KMS-11 (cell line): ENCODE data around the gene OOSP2.
"Not testable (repeated sequence)": the region's sequence is repeated elsewhere in the genome, so short reads cannot be mapped to it uniquely, and the experiment has no call there.

Experiments used
- H2AFZ ChIP-seq: fragments of 200-600 bp; sonication (generic); 2 replicates; pipeline ENCODE4 v1.6.1; 2016; ENCODE audit warnings: antibody characterized with exemption, mixed run types, low read depth
- H3K27ac ChIP-seq: fragments of 200-600 bp; sonication (generic); 2 replicates; pipeline ENCODE4 v1.6.1; 2016; ENCODE audit warnings: mild to moderate bottlenecking, mixed run types
- H3K27me3 ChIP-seq: fragments of 200-600 bp; sonication (generic); 2 replicates; pipeline ENCODE4 v1.6.1; 2017; ENCODE audit warnings: mild to moderate bottlenecking, low read depth, mixed run types, moderate library complexity; ENCODE audit not compliant: insufficient read depth
- H3K36me3 ChIP-seq: fragments of 200-600 bp; sonication (generic); 2 replicates; pipeline ENCODE4 v1.6.1; 2017; ENCODE audit warnings: mild to moderate bottlenecking, mixed run types; ENCODE audit not compliant: insufficient read depth
- H3K4me1 ChIP-seq: fragments of 200-600 bp; sonication (generic); 2 replicates; pipeline ENCODE4 v1.6.1; 2016; ENCODE audit warnings: mild to moderate bottlenecking, low read depth, mixed run types; ENCODE audit not compliant: poor library complexity, severe bottlenecking
- H3K4me2 ChIP-seq: fragments of 200-600 bp; sonication (generic); 2 replicates; pipeline ENCODE4 v1.7.0; 2016; ENCODE audit warnings: mild to moderate bottlenecking, mixed run types
- H3K4me3 ChIP-seq: fragments of 200-600 bp; sonication (generic); IDR thresholded peaks from 2 replicates; pipeline ENCODE4 v1.6.1; 2017; ENCODE audit warnings: low read depth, low read length, mixed read lengths; ENCODE audit not compliant: insufficient read depth
- H3K79me2 ChIP-seq: fragments of 200-600 bp; sonication (generic); 2 replicates; pipeline ENCODE4 v1.6.1; 2016; ENCODE audit warnings: low read depth, mixed run types; ENCODE audit not compliant: insufficient read depth
- H3K9ac ChIP-seq: fragments of 200-600 bp; sonication (generic); 2 replicates; pipeline ENCODE4 v1.6.1; 2016; ENCODE audit warnings: mild to moderate bottlenecking, mixed run types
- H4K20me1 ChIP-seq: fragments of 200-600 bp; sonication (generic); 2 replicates; pipeline ENCODE4 v1.6.1; 2016; ENCODE audit warnings: mild to moderate bottlenecking, mixed run types; ENCODE audit not compliant: insufficient read depth
- CTCF ChIP-seq: fragments of 200-600 bp; sonication (generic); conservative IDR thresholded peaks from 2 replicates; pipeline ENCODE4 v1.6.1; 2017; ENCODE audit warnings: low read depth, mild to moderate bottlenecking, antibody characterized with exemption, low read length, moderate library complexity, mixed read lengths

OOSP2 gene

GRCh38 chr11:60069450-60069849 is 29.2 kb downstream of the OOSP2 start:
- H3K27ac ChIP-seq, result no peak overlapping the region
- no peaks in the 10 kb centered on the region for H3K27me3 ChIP-seq
- H2AFZ ChIP-seq, result no peak overlapping the region
- no peak overlapping the region for H3K9ac ChIP-seq
- H4K20me1 ChIP-seq, result no peaks in the 10 kb centered on the region
- no peak overlapping the region for H3K4me2 ChIP-seq
- H3K36me3 ChIP-seq, result no peaks in the 10 kb centered on the region
- no peak overlapping the region for H3K4me3 ChIP-seq
- H3K79me2 ChIP-seq, result no peaks in the 10 kb centered on the region
- H3K4me1 ChIP-seq, result no peaks in the 10 kb centered on the region
- no peak for TF ChIP-seq CTCF

- H3K79me2 ChIP-seq, H2AFZ ChIP-seq, H3K27ac ChIP-seq, H4K20me1 ChIP-seq, H3K9ac ChIP-seq, H3K4me1 ChIP-seq, H3K4me3 ChIP-seq, H3K4me2 ChIP-seq, H3K36me3 ChIP-seq, H3K27me3 ChIP-seq: not testable (repeated sequence)
Measured at GRCh38 chr11:60071644-60072043, 31.4 kb downstream of the OOSP2 start.

GRCh38 chr11:60077216-60077817 is 37.1 kb downstream of the OOSP2 start:
- Histone ChIP-seq H3K79me2 (no peaks in the 10 kb centered on the region), H3K9ac (no peak overlapping the region), H4K20me1 (no peaks in the 10 kb centered on the region), H3K36me3 (no peaks in the 10 kb centered on the region), H3K4me1 (no peaks in the 10 kb centered on the region), H3K4me2 (no peak overlapping the region), H3K27me3 (no peaks in the 10 kb centered on the region), H2AFZ (no peak overlapping the region), H3K27ac (no peak overlapping the region), H3K4me3 (no peak overlapping the region)
- no peak for TF ChIP-seq CTCF

- H3K27ac ChIP-seq, result no peak overlapping the region
- no peak overlapping the region for H3K4me3 ChIP-seq
- no peak overlapping the region for H3K4me2 ChIP-seq
- H3K27me3 ChIP-seq, result no peaks in the 10 kb centered on the region
- H4K20me1 ChIP-seq, result no peaks in the 10 kb centered on the region
- no peaks in the 10 kb centered on the region for H3K4me1 ChIP-seq
- no peaks in the 10 kb centered on the region for H3K36me3 ChIP-seq
- H3K9ac ChIP-seq, result no peak overlapping the region
- H3K79me2 ChIP-seq, result no peaks in the 10 kb centered on the region
- TF ChIP-seq CTCF, result no peak
- H2AFZ ChIP-seq, result no peak overlapping the region
Measured at GRCh38 chr11:60077981-60078380, 37.8 kb downstream of the OOSP2 start.

GRCh38 chr11:60078745-60079144 is 38.5 kb downstream of the OOSP2 start:
- no peak overlapping the region for H3K4me3 ChIP-seq
- H3K79me2 ChIP-seq, result no peaks in the 10 kb centered on the region
- H3K27ac ChIP-seq, result no peak overlapping the region
- H3K4me1 ChIP-seq, result no peaks in the 10 kb centered on the region
- TF ChIP-seq CTCF, result no peak
- H3K9ac ChIP-seq, result no peak overlapping the region
- H3K36me3 ChIP-seq, result no peaks in the 10 kb centered on the region
- H3K4me2 ChIP-seq, result no peak overlapping the region
- H3K27me3 ChIP-seq, result no peaks in the 10 kb centered on the region
- no peak overlapping the region for H2AFZ ChIP-seq
- no peaks in the 10 kb centered on the region for H4K20me1 ChIP-seq
